GM12878 (cell line): ENCODE results near the gene STRN4. TPM values are rescaled to one million over a fixed set of nuclear protein-coding genes. Genes with fewer than 3 reads are reported as not detected.

Source experiments
- ATAC-seq: fragments of 200-7000 bp; cut with Tn5 transposase; 3 replicates; pipeline ENCODE4 v1.9.1; 2020; ENCODE audit warnings: mild to moderate bottlenecking, moderate library complexity
- BruUV-seq: library from RNA; stranded (reverse); fragments of 400-500 nt; replicated peaks from 2 replicates; lab custom pipeline; 2021; lab: Mats Ljungman, UMichigan
- CTCF ChIA-PET: fragments of 300-600 bp; sonication (Branson Sonifier 250); formaldehyde crosslinking; extraction: SDS; loops from one replicate; lab custom pipeline; 2021; ENCODE audit warnings: inconsistent platforms; lab: Yijun Ruan, JAX
- POLR2A ChIA-PET: fragments of 350-600 bp; formaldehyde crosslinking; extraction: SDS; loops from one replicate; lab custom pipeline; 2021; ENCODE audit warnings: inconsistent platforms; lab: Charles Lee
- RAD21 ChIA-PET: fragments of 300-600 bp; sonication (Branson Sonifier 250); formaldehyde crosslinking; loops from one replicate; lab custom pipeline; 2023; ENCODE audit warnings: antibody characterized with exemption; ENCODE audit not compliant: unreplicated experiment; lab: Charles Lee
- SMC1A ChIA-PET: fragments of 300-600 bp; sonication (Branson Sonifier 250); formaldehyde crosslinking; loops from one replicate; lab custom pipeline; 2023; ENCODE audit not compliant: unreplicated experiment, uncharacterized antibody; lab: Charles Lee
- DNase-seq: peaks from one replicate; pipeline ENCODE4 v3.0.0-alpha.2; 2011; ENCODE audit warnings: low read depth, low spot score
- FAIRE-seq: peaks from 3 replicates; lab custom pipeline; 2011; peaks lifted over from hg19 to GRCh38; lab: Jason Lieb, UNC
- H2AFZ ChIP-seq: 2 replicates; pipeline ENCODE4 v1.6.0; 2011; ENCODE audit warnings: low read depth, low read length, control low read depth; ENCODE audit not compliant: control insufficient read depth
- H3K27ac ChIP-seq: 2 replicates; pipeline ENCODE4 v1.5.1; 2011; ENCODE audit warnings: control low read depth; ENCODE audit not compliant: control insufficient read depth, insufficient read depth
- H3K27me3 ChIP-seq, 2 experiments: replicated peaks in 1 of 2; 2 replicates each; pipeline versions ENCODE4 v1.6.0 to v1.6.1; 2011; ENCODE audit warnings: low read length in 1 of 2; ENCODE audit not compliant: control insufficient read depth in 2 of 2, insufficient read depth in 2 of 2
- H3K36me3 ChIP-seq, 2 experiments: 2 replicates each; pipeline ENCODE4 v1.5.1; 2011; ENCODE audit warnings: low read length in 1 of 2; ENCODE audit not compliant: control insufficient read depth in 2 of 2, insufficient read depth in 2 of 2
- H3K4me1 ChIP-seq: 2 replicates; pipeline ENCODE4 v1.6.1; 2011; ENCODE audit warnings: mild to moderate bottlenecking, low read length, moderate library complexity, mixed read lengths; ENCODE audit not compliant: control insufficient read depth, insufficient read depth
- H3K4me2 ChIP-seq: 2 replicates; pipeline ENCODE4 v1.6.0; 2011; ENCODE audit warnings: control low read depth; ENCODE audit not compliant: control insufficient read depth, insufficient read depth
- H3K4me3 ChIP-seq: fragments of 200-600 bp; sonication (generic); 2 replicates; pipeline ENCODE4 v1.5.1; 2016
- H3K79me2 ChIP-seq: 2 replicates; pipeline ENCODE4 v1.6.0; 2011; ENCODE audit warnings: low read length; ENCODE audit not compliant: control insufficient read depth, insufficient read depth
- H3K9ac ChIP-seq: 2 replicates; pipeline ENCODE4 v1.8.0; 2011; ENCODE audit warnings: low read length, control low read depth, mixed read lengths; ENCODE audit not compliant: control insufficient read depth, insufficient read depth
- H3K9me3 ChIP-seq: replicated peaks from 3 replicates; pipeline ENCODE4 v1.5.1; 2011; ENCODE audit warnings: mild to moderate bottlenecking, low read length; ENCODE audit not compliant: control insufficient read depth, insufficient read depth
- H4K20me1 ChIP-seq: 2 replicates; pipeline ENCODE4 v1.6.0; 2011; ENCODE audit not compliant: control insufficient read depth, insufficient read depth
- DPF2 ChIP-seq: fragments of 450-650 bp; IDR thresholded peaks from 2 replicates; pipeline ENCODE4 v1.6.1; 2017; ENCODE audit warnings: mild to moderate bottlenecking
- EED ChIP-seq: sonication (generic); IDR thresholded peaks from 2 replicates; pipeline ENCODE4 v1.6.1; 2016; ENCODE audit warnings: antibody characterized with exemption, low read depth
- FOXK2 ChIP-seq: fragments of 450-650 bp; IDR thresholded peaks from 2 replicates; pipeline ENCODE4 v1.6.1; 2017; ENCODE audit warnings: mild to moderate bottlenecking, moderate library complexity
- HDGF ChIP-seq: fragments of 450-650 bp; IDR thresholded peaks from 2 replicates; pipeline ENCODE4 v1.6.1; 2016; ENCODE audit warnings: antibody characterized with exemption
- MEF2B ChIP-seq: fragments of 450-650 bp; IDR thresholded peaks from 2 replicates; pipeline ENCODE4 v1.6.1; 2018; ENCODE audit warnings: mild to moderate bottlenecking, moderate library complexity; ENCODE audit not compliant: partially characterized antibody, poor library complexity, severe bottlenecking
- MTA2 ChIP-seq: fragments of 450-650 bp; IDR thresholded peaks from 2 replicates; pipeline ENCODE4 v1.6.1; 2016; ENCODE audit warnings: low read depth, mild to moderate bottlenecking, moderate library complexity
- NFXL1 ChIP-seq: fragments of 450-650 bp; IDR thresholded peaks from 2 replicates; pipeline ENCODE4 v1.6.1; 2017; ENCODE audit warnings: antibody characterized with exemption, mild to moderate bottlenecking, borderline replicate concordance
- NFYB ChIP-seq: IDR thresholded peaks from 2 replicates; pipeline ENCODE4 v1.6.1; 2011; ENCODE audit warnings: low read depth, mild to moderate bottlenecking, low read length, improper control_type of control experiment, moderate library complexity; ENCODE audit not compliant: insufficient read depth
- PAX8 ChIP-seq: fragments of 450-650 bp; IDR thresholded peaks from 2 replicates; pipeline ENCODE4 v1.6.1; 2017; ENCODE audit warnings: mild to moderate bottlenecking, moderate library complexity
- RAD21 ChIP-seq: IDR thresholded peaks from 2 replicates; pipeline ENCODE4 v1.6.1; 2011; ENCODE audit warnings: mild to moderate bottlenecking, low read depth, low read length, moderate library complexity; ENCODE audit not compliant: insufficient read depth
- RB1 ChIP-seq: fragments of 450-650 bp; formaldehyde crosslinking; IDR thresholded peaks from 2 replicates; pipeline ENCODE4 v1.6.1; 2017; ENCODE audit warnings: mild to moderate bottlenecking, borderline replicate concordance
- WGBS: methylation state at CpG from one replicate; pipeline ENCODE4 v1.1.6; 2016; ENCODE audit warnings: low lambda C conversion rate; ENCODE audit not compliant: insufficient replicate concordance, insufficient coverage; ENCODE audit errors: missing lambda C conversion rate; 5-methylcytosine and 5-hydroxymethylcytosine counted together
- in situ Hi-C: fragments of 300-500 bp; cut with MboI; formaldehyde crosslinking; loops from 9 replicates; pipeline ENCODE4 v1.14.3; 2018; ENCODE audit warnings: mixed read lengths
- intact Hi-C: fragments of 100-400 bp; cut with micrococcal nuclease; formaldehyde crosslinking; loops from one replicate; pipeline ENCODE4 v1.14.2; 2022; ENCODE audit not compliant: unreplicated experiment
- polyA plus RNA-seq, 11 experiments: library from polyadenylated mRNA; depleted of rRNA in 4 of 11; unstranded in 6 of 11; stranded (reverse) in 5 of 11; fragments of >200 nt; fragmentation: Nextera tagmentation in 4 of 11; fragmentation: Illumina TruSeq in 1 of 11; extraction: Ambion mirVana in 4 of 11; extraction: Trizol in 1 of 11; gene quantifications; 1 replicate in 1 of 11; 2 replicates in 10 of 11; pipeline versions ENCODE4 v1.2.1 to v1.2.3, GENCODE V29; 2011 to 2016; ENCODE audit warnings: inconsistent platforms in 2 of 11, missing spikeins in 2 of 11, low read depth in 1 of 11
- total RNA-seq, 4 experiments: library from RNA; depleted of rRNA in 3 of 4; stranded (reverse); fragments of >200 nt in 3 of 4; fragmentation: Illumina TruSeq in 1 of 4; extraction: Trizol in 1 of 4; gene quantifications; 2 replicates each; pipeline versions ENCODE4 v1.2.1 to v1.2.3, GENCODE V29; 2013 to 2021
- TF ChIP-seq, protein P1 (sequence below): fragments of 150-350 bp; IDR thresholded peaks from 2 replicates; pipeline ENCODE4 v1.6.1; 2014; ENCODE audit warnings: mild to moderate bottlenecking, low read depth, low read length

Gene STRN4
- total and polyA plus RNA-seq, 10 of the 15 experiments (the other 5 are each of a cell fraction or from before 2014, with no cell fraction given) = 0.42 to 62.8 (median 22.5) TPM

DNA sequence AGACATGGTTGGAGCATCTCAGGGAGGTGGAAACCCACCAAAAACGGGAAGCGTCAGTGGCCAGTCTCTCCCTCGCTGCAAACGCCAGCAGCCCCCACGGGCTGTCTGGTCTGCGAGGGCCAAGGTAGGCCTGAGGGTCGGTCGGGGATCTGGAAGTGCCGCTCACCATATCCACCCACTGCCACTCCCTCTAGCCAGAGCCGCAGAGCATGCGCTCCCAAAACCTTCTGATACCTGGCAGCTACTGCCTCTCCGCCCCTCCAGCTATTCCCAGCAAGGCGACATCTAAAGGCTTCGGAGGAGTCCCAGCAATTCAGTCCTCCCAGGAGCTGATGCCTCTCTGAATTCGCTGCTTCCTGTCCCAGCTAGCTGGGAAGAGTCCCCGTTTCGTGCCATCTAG lies 4.8 kb downstream of the STRN4 start (continued):
- no peak for TF ChIP-seq NFYB
- TF ChIP-seq MEF2B = no peak
- TF ChIP-seq, protein P1, sequence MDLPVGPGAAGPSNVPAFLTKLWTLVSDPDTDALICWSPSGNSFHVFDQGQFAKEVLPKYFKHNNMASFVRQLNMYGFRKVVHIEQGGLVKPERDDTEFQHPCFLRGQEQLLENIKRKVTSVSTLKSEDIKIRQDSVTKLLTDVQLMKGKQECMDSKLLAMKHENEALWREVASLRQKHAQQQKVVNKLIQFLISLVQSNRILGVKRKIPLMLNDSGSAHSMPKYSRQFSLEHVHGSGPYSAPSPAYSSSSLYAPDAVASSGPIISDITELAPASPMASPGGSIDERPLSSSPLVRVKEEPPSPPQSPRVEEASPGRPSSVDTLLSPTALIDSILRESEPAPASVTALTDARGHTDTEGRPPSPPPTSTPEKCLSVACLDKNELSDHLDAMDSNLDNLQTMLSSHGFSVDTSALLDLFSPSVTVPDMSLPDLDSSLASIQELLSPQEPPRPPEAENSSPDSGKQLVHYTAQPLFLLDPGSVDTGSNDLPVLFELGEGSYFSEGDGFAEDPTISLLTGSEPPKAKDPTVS = no peak
- no peak for TF ChIP-seq RB1
- TF ChIP-seq EED = no peak
- no peak for TF ChIP-seq HDGF
- TF ChIP-seq, all 136 proteins: peak for 0

DNA sequence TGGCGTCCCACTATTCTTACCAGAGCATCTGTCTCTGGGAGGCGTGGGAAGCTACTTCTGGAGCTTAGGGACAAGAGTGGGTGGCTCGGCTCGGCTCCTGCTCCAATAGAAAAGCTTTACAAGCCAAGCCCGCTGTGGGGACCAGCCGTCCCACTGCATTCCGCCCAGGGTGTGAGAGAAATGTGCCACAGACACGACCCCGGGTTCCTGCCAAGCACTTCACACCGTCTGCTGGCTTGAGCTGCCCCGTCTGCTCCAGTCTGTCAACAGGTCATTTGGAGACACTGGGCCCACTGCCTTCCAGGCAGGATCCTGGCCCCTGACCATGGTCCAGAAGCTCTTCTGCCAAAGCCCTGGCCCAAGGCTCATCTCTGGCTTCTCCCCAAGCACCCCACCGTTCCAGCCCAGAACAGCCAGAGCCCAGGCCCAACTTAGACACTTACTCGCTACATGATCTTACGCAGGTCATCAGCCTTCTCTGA lies 6.9 kb downstream of the STRN4 start:
- DNase-seq (no peak), FAIRE-seq (no peak)
- intact Hi-C loops = no loop called here
- no peak overlapping the region for H3K9ac ChIP-seq
- no peaks in the 10 kb centered on the region for H3K9me3 ChIP-seq
- WGBS = 93% methylated on average over 14 of the region's 14 CpGs
- in situ Hi-C loops = no loop called here
- ChIA-PET RAD21 (no interaction called here), CTCF (interaction anchor here (0.6 to 1.2 kb wide), 2 partner anchors 10 to 714 kb away, joined by 3 to 4 read pairs; no protein-coding TSS in a partner anchor)
- no peak overlapping the region for H3K27ac ChIP-seq
- peaks cover 8% of the 10 kb centered on the region for H4K20me1 ChIP-seq
- peaks cover 5 to 28% of the 10 kb centered on the region in 2 experiments for H3K36me3 ChIP-seq
- no peaks in the 10 kb centered on the region for H3K27me3 ChIP-seq
- no peak overlapping the region for H3K4me3 ChIP-seq
- TF ChIP-seq DPF2 = no peak
- no peak for TF ChIP-seq MTA2
- TF ChIP-seq PAX8 = no peak
- no peak for TF ChIP-seq NFXL1
- TF ChIP-seq FOXK2 = no peak
- TF ChIP-seq RAD21 = no peak
- TF ChIP-seq, all 136 proteins: peak for 0
- ATAC-seq = no peak
- BruUV-seq = no TSS peak
- Histone ChIP-seq H2AFZ (no peak overlapping the region), H3K4me1 (peaks cover 14% of the 10 kb centered on the region), H3K4me2 (no peak overlapping the region), H3K79me2 (peaks cover 48% of the 10 kb centered on the region)
- ChIA-PET SMC1A (no interaction called here), POLR2A (no interaction called here)
